K562 (cell line): ENCODE measurements around the gene LRCOL1. TPM values are rescaled to one million over a fixed set of nuclear protein-coding genes. Genes with fewer than 3 reads are reported as not detected.

ENCODE experiments used
- ATAC-seq: fragments of 200-7000 bp; cut with Tn5 transposase; 3 replicates; pipeline ENCODE4 v1.9.1; 2020; ENCODE audit warnings: moderate library complexity
- BruUV-seq: library from RNA; stranded (reverse); fragments of 400-500 nt; replicated peaks from 2 replicates; lab custom pipeline; 2021; lab: Mats Ljungman, UMichigan
- CTCF ChIA-PET: fragments of 300-600 bp; formaldehyde crosslinking; extraction: SDS; loops from one replicate; lab custom pipeline; 2021; ENCODE audit warnings: low intra/inter-chr PET ratio; lab: Yijun Ruan, JAX
- POLR2A ChIA-PET: fragments of 300-600, 350-650 bp; sonication (Branson Sonifier 250); formaldehyde crosslinking; extraction: SDS; loops from one replicate; lab custom pipeline; 2021; ENCODE audit warnings: antibody characterized with exemption, inconsistent platforms; lab: Yijun Ruan, JAX
- DNase-seq, 4 experiments: peaks; one replicate each; pipeline versions ENCODE4 v3.0.0 to v3.0.0-alpha.2; 2011 to 2018; ENCODE audit warnings: low spot score in 3 of 4, mixed read lengths in 3 of 4; ENCODE audit errors: extremely low read depth in 1 of 4
- FAIRE-seq: peaks from 2 replicates; lab custom pipeline; 2011; peaks lifted over from hg19 to GRCh38; lab: Jason Lieb, UNC
- H2AFZ ChIP-seq: 2 replicates; pipeline ENCODE4 v1.6.0; 2011; ENCODE audit warnings: low read depth, low read length, control low read depth, inconsistent platforms
- H3K27ac ChIP-seq: fragments of 200-600 bp; 3 replicates; pipeline ENCODE4 v1.8.0; 2011; ENCODE audit warnings: low read depth, mild to moderate bottlenecking, control low read depth, inconsistent platforms, low read length, moderate library complexity, mixed read lengths; ENCODE audit errors: extremely low read depth
- H3K27me3 ChIP-seq, 2 experiments: fragments of 300-600 bp in 1 of 2; 2 replicates in 1 of 2; 3 replicates in 1 of 2; pipeline versions ENCODE4 v1.6.0 to v1.8.0; 2011; ENCODE audit warnings: inconsistent platforms in 2 of 2, low read length in 2 of 2, mild to moderate bottlenecking in 1 of 2, mixed read lengths in 1 of 2, moderate library complexity in 1 of 2; ENCODE audit not compliant: control insufficient read depth in 2 of 2, insufficient read depth in 2 of 2
- H3K36me3 ChIP-seq: fragments of 300-600 bp; 3 replicates; pipeline ENCODE4 v1.8.0; 2011; ENCODE audit warnings: mild to moderate bottlenecking, low read length, inconsistent platforms; ENCODE audit not compliant: control insufficient read depth, insufficient read depth
- H3K4me1 ChIP-seq, 2 experiments: fragments of 200-600 bp in 1 of 2; replicated peaks in 1 of 2; 2 replicates in 1 of 2; 3 replicates in 1 of 2; pipeline versions ENCODE4 v1.5.1 to v1.8.0; 2011; ENCODE audit warnings: inconsistent platforms in 2 of 2, low read length in 2 of 2, mild to moderate bottlenecking in 1 of 2, mixed read lengths in 1 of 2, moderate library complexity in 1 of 2; ENCODE audit not compliant: control insufficient read depth in 2 of 2, insufficient read depth in 2 of 2
- H3K4me2 ChIP-seq: 2 replicates; pipeline ENCODE4 v1.6.1; 2011; ENCODE audit warnings: low read length, control low read depth, inconsistent platforms, mixed read lengths; ENCODE audit not compliant: insufficient read depth
- H3K4me3 ChIP-seq: fragments of 200-600 bp; sonication (generic), shearing (Covaris generic); 2 replicates; pipeline ENCODE4 v1.5.1; 2016; ENCODE audit warnings: control low read depth, inconsistent platforms
- H3K79me2 ChIP-seq: fragments of 200-600 bp; 3 replicates; pipeline ENCODE4 v1.8.0; 2011; ENCODE audit warnings: low read length, inconsistent platforms; ENCODE audit not compliant: control insufficient read depth, insufficient read depth
- H3K9ac ChIP-seq, 2 experiments: 2 replicates each; pipeline versions ENCODE4 v1.6.0 to v1.6.1; 2011; ENCODE audit warnings: low read depth in 2 of 2, low read length in 2 of 2, control low read depth in 1 of 2, inconsistent platforms in 1 of 2, mild to moderate bottlenecking in 1 of 2, mixed read lengths in 1 of 2; ENCODE audit not compliant: insufficient read depth in 1 of 2
- H3K9me1 ChIP-seq: one replicate; pipeline ENCODE4 v1.6.0; 2011; ENCODE audit warnings: inconsistent platforms, mild to moderate bottlenecking, low read length, moderate library complexity; ENCODE audit not compliant: control insufficient read depth, insufficient read depth
- H3K9me3 ChIP-seq: replicated peaks from 2 replicates; pipeline ENCODE4 v1.5.1; 2011; ENCODE audit warnings: low read depth, low read length, inconsistent platforms; ENCODE audit not compliant: control insufficient read depth, insufficient read depth
- H4K20me1 ChIP-seq: replicated peaks from 2 replicates; pipeline ENCODE4 v1.6.1; 2011; ENCODE audit warnings: low read length, inconsistent platforms, mixed read lengths; ENCODE audit not compliant: control insufficient read depth, insufficient read depth
- CBFB ChIP-seq: sonication (generic); formaldehyde crosslinking; IDR thresholded peaks from 2 replicates; pipeline ENCODE4 v1.4.0; 2020; ENCODE audit warnings: mild to moderate bottlenecking, missing genetic modification reagents
- CTCF ChIP-seq, 3 experiments: IDR thresholded peaks in 2 of 3; conservative IDR thresholded peaks in 1 of 3; 2 replicates each; pipeline ENCODE4 v1.5.1; 2011 to 2012; ENCODE audit warnings: low read length in 3 of 3, mild to moderate bottlenecking in 3 of 3, control low read depth in 2 of 3, improper control_type of control experiment in 1 of 3, inconsistent platforms in 1 of 3, low read depth in 1 of 3, mixed read lengths in 1 of 3, moderate library complexity in 1 of 3; ENCODE audit not compliant: insufficient read depth in 2 of 3
- ETV5 ChIP-seq: sonication (generic); formaldehyde crosslinking; IDR thresholded peaks from 2 replicates; pipeline ENCODE4 v1.4.0; 2020; ENCODE audit warnings: low read depth, mild to moderate bottlenecking, missing genetic modification reagents
- RBM22 ChIP-seq: fragments of 200-400 bp; formaldehyde crosslinking; IDR thresholded peaks from 2 replicates; pipeline ENCODE4 v1.6.1; 2018; ENCODE audit warnings: low read length, low read depth; ENCODE audit not compliant: poor library complexity, severe bottlenecking
- SMC3 ChIP-seq: conservative IDR thresholded peaks from 2 replicates; pipeline ENCODE4 v1.6.1; 2011; ENCODE audit warnings: low read depth, low read length, improper control_type of control experiment; ENCODE audit not compliant: insufficient read depth
- TEAD4 ChIP-seq, 2 experiments: sonication (generic) in 1 of 2; formaldehyde crosslinking in 1 of 2; IDR thresholded peaks; 2 replicates each; pipeline versions ENCODE4 v1.6.1 to v1.8.0; 2012 to 2022; ENCODE audit warnings: borderline replicate concordance in 1 of 2, inconsistent platforms in 1 of 2, low read length in 1 of 2, mild to moderate bottlenecking in 1 of 2, missing genetic modification reagents in 1 of 2
- ZBTB34 ChIP-seq: fragments of 250-450 bp; sonication (Bioruptor Pico); IDR thresholded peaks from 2 replicates; pipeline ENCODE4 v1.8.0; 2021; ENCODE audit warnings: mild to moderate bottlenecking, moderate library complexity
- WGBS: fragments of 100-300 bp; shearing (Covaris generic); methylation state at CpG from one replicate; pipeline ENCODE4 v1.1.6; 2016; ENCODE audit warnings: low coverage, mixed read lengths; ENCODE audit not compliant: insufficient coverage; ENCODE audit errors: missing lambda C conversion rate; 5-methylcytosine and 5-hydroxymethylcytosine counted together
- in situ Hi-C: fragments of 300-500 bp; cut with MboI; formaldehyde crosslinking; loops from 4 replicates; pipeline ENCODE4 v1.15.0; 2018; ENCODE audit warnings: inconsistent platforms, mixed read lengths
- intact Hi-C: fragments of 100-400 bp; cut with micrococcal nuclease; formaldehyde crosslinking; loops from 2 replicates; pipeline ENCODE4 v1.14.2; 2022
- polyA plus RNA-seq, 8 experiments: library from polyadenylated mRNA; depleted of rRNA in 4 of 8; stranded (reverse) in 5 of 8; unstranded in 3 of 8; fragments of >200 nt; fragmentation: Nextera tagmentation in 2 of 8; fragmentation: Illumina TruSeq in 1 of 8; extraction: Ambion mirVana in 2 of 8; extraction: Trizol in 1 of 8; gene quantifications; 2 replicates each; pipeline versions ENCODE4 v1.2.1 to v1.2.3, GENCODE V29; 2011 to 2014; ENCODE audit warnings: inconsistent platforms in 1 of 8, missing spikeins in 1 of 8
- total RNA-seq, 7 experiments: library from RNA; depleted of rRNA in 6 of 7; stranded (reverse); fragments of >200 nt in 6 of 7; fragmentation: Illumina TruSeq in 2 of 7; extraction: Trizol in 2 of 7; gene quantifications; 2 replicates each; pipeline versions ENCODE4 v1.2.1 to v1.2.3, GENCODE V29; 2011 to 2021; ENCODE audit warnings: low replicate concordance in 1 of 7
- TF ChIP-seq, protein P1 (sequence below): IDR thresholded peaks from 2 replicates; pipeline ENCODE4 v1.6.1; 2011; ENCODE audit warnings: borderline replicate concordance, low read depth, mild to moderate bottlenecking, moderate library complexity, low read length; ENCODE audit not compliant: insufficient read depth, poor library complexity, severe bottlenecking

LRCOL1 gene
- total and polyA plus RNA-seq, 9 of the 15 experiments (the other 6 are each of a cell fraction or from before 2014, with no cell fraction given): not detected

- Histone ChIP-seq H3K79me2 (peaks cover 56% of the 10 kb centered on the region), H3K36me3 (peaks cover 35% of the 10 kb centered on the region; the same call in 2 of the 3 replicates), H3K4me1 (peaks cover 6 to 60% of the 10 kb centered on the region in 2 experiments; a peak in 2 of 5 replicates), H3K9me3 (no peaks in the 10 kb centered on the region), H3K9ac (peak overlapping the region; percentile 57 to 89; a peak in 3 of 4 replicates), H3K27me3 (no peaks in the 10 kb centered on the region), H3K27ac (no peak overlapping the region), H3K4me2 (peak overlapping the region; percentile 76), H4K20me1 (peaks cover 10% of the 10 kb centered on the region; the same call in 1 of the 2 replicates), H3K4me3 (peak overlapping the region; percentile 83; the same call in 1 of the 2 replicates), H3K9me1 (peaks cover 5% of the 10 kb centered on the region), H2AFZ (no peak overlapping the region)
- in situ Hi-C loops: loop anchor here (10.0 kb wide), 1 partner anchor 867 kb away; no protein-coding TSS in a partner anchor
- CTCF ChIA-PET: interaction anchor here (2.4 kb wide), 1 partner anchor 147 kb away, joined by 10 read pairs; no protein-coding TSS in a partner anchor
- POLR2A ChIA-PET: interaction anchor here (0.5 to 1.1 kb wide), 6 partner anchors 34 to 507 kb away, joined by 3 to 5 read pairs (median 3); no protein-coding TSS in a partner anchor
- TF ChIP-seq TEAD4 (IDR thresholded peaks at IDR 0.05; ENCODE audit: low read length) (no peak), TEAD4 (CRISPR knock-in tag; IDR thresholded peaks at IDR 0.05; ENCODE audit: borderline replicate concordance) (no peak), RBM22 (peak; percentile 42), ETV5 (peak; percentile 37; the same call in 1 of the 2 replicates), ZBTB34 (CRISPR knock-in tag) (no peak), CBFB (CRISPR knock-in tag) (peak; percentile 7; the same call in 1 of the 2 replicates), SMC3 (0 out of 2 replicates have a peak, but pooled peaks have one; percentile 16), CTCF (IDR thresholded peaks at IDR 0.05 in 2 of 3, conservative IDR thresholded peaks at IDR 0.05 in 1 of 3; ENCODE audit: insufficient read depth in 2 of 3, low read depth in 1 of 3, low read length in 3 of 3) (peak; percentile 33 to 49 (median 36))
- TF ChIP-seq, protein P1, sequence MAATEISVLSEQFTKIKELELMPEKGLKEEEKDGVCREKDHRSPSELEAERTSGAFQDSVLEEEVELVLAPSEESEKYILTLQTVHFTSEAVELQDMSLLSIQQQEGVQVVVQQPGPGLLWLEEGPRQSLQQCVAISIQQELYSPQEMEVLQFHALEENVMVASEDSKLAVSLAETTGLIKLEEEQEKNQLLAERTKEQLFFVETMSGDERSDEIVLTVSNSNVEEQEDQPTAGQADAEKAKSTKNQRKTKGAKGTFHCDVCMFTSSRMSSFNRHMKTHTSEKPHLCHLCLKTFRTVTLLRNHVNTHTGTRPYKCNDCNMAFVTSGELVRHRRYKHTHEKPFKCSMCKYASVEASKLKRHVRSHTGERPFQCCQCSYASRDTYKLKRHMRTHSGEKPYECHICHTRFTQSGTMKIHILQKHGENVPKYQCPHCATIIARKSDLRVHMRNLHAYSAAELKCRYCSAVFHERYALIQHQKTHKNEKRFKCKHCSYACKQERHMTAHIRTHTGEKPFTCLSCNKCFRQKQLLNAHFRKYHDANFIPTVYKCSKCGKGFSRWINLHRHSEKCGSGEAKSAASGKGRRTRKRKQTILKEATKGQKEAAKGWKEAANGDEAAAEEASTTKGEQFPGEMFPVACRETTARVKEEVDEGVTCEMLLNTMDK: peak; percentile 52
- DNase-seq: peak in 3 of 4 experiments; percentile 39 to 46 (median 46)
- BruUV-seq: no TSS peak
- WGBS: 51% methylated on average over 17 of the region's 21 CpGs
- intact Hi-C loops: loop anchor here (2.0 kb wide), 1 partner anchor 147 kb away; no protein-coding TSS in a partner anchor
- peak; percentile 27; the same call in 2 of the 3 replicates for ATAC-seq
- no peak for FAIRE-seq
Observed at GRCh38 chr12:132561427-132562156, 48.8 kb downstream of the LRCOL1 start.
